Measurements from ENCODE around the gene INTS3.

DNA sequence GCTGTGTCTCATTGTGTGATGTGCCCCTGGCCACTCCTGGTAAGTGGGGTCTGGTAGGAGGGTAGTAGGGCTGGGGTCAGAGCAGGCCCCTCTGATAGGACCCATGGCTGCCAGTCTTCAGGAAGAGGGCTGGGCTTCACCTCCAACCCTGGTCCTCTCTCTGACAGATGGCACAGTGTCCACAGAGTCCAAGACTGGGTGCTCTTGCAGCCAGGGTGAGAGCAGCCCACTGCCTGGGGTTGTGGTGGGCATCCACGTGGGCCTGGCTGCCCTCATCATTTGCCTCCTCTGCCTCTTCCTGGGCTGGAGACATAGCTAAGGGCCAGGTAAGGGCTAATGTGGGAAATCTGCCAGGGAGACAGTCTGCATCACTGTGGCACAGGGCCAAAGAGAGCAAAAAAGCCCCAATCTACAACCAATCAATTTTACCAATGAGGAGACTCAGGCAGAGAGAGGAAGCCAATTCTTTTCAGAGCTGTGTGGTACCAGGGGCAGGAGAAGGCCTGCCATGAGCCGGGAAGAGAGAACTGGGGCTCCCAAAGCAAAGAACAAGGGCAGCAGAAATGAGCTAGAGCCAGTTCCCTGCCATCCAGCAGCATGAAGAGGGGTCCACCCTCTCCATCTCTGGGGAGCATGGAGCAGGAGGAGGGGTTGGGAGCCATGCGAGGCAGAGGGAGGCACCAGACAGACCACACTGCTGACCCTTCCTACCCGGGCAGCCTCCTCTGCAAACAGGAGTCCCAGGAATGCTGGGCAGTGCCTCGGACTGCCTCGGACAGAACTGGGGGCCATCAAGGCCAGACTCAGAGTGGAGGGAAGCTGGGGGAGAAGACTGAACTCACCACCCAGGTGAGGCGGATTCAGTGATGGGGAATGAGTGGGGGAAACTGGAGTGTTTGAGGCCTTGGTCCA, 74.2 kb downstream of the INTS3 start:
- TF ChIP-seq POLR2A (IDR thresholded peaks at IDR 0.05) = no peak
- TF ChIP-seq, protein P1, sequence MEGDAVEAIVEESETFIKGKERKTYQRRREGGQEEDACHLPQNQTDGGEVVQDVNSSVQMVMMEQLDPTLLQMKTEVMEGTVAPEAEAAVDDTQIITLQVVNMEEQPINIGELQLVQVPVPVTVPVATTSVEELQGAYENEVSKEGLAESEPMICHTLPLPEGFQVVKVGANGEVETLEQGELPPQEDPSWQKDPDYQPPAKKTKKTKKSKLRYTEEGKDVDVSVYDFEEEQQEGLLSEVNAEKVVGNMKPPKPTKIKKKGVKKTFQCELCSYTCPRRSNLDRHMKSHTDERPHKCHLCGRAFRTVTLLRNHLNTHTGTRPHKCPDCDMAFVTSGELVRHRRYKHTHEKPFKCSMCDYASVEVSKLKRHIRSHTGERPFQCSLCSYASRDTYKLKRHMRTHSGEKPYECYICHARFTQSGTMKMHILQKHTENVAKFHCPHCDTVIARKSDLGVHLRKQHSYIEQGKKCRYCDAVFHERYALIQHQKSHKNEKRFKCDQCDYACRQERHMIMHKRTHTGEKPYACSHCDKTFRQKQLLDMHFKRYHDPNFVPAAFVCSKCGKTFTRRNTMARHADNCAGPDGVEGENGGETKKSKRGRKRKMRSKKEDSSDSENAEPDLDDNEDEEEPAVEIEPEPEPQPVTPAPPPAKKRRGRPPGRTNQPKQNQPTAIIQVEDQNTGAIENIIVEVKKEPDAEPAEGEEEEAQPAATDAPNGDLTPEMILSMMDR (IDR thresholded peaks at IDR 0.05) = no peak
